AG08395 (cell line): ENCODE results near the gene LRRC53.

Experiments used
- DNase-seq: peaks from one replicate; pipeline ENCODE4 v3.0.0; 2012; ENCODE audit warnings: mixed read lengths, low spot score

LRRC53 gene

DNA sequence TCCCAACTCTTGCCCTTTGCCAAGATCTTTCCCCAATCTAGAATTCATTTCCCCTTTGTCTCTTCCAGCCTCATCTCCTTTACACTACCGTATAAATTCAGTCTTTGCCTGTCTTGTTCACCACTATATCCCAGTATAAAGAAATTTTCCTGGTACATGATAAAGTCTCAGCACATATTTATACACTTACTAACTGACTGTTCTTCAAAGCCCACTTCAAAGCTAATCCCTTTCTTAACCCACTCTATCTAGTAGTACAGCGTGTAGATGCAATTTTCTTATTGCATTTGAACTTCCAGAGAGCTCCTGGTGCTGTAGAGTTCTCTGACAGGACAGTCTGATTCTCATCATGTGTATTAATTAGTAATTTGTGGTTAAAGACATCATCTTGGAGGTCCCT, 78.1 kb downstream of the LRRC53 start:
- DNase-seq = no peak

DNA sequence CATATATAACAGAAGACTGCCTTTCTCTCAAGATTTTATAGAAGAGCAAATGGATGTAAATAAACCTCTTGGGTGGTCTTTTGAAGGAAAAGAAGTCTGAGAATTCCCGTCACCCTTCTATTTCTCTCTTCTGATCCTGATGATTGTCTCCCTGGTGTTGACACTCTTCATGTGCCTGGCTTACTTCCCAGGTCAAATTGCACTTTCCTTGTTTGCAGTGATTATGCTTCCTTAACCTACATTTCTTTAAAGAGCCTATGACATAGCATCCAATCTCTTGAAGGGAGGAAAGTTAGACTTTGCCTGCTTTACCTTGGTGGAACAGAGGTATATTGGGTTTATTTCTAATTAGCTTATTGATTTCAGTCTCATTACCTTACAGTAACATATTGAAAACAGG, 80.1 kb downstream of the LRRC53 start:
- DNase-seq = no peak

DNA sequence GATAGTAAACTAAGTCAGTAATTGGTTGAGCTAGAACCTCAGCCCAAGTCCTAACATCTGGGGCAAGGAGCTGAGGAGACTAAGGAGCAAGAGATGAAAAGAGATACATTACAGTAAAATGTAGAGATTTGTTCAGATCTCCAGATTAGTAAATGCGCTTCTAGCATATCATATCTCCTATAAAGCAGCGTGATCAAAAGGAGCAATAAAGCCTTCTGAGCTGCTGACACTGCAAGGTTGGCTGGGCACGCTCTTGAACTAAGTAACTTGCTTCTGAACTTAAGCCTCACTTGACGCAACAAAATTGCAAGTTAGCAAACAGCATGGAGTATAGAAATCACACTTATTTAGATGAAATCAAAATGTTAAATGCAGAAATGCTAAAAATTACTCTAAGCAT, 80.9 kb downstream of the LRRC53 start:
- DNase-seq = no peak

DNA sequence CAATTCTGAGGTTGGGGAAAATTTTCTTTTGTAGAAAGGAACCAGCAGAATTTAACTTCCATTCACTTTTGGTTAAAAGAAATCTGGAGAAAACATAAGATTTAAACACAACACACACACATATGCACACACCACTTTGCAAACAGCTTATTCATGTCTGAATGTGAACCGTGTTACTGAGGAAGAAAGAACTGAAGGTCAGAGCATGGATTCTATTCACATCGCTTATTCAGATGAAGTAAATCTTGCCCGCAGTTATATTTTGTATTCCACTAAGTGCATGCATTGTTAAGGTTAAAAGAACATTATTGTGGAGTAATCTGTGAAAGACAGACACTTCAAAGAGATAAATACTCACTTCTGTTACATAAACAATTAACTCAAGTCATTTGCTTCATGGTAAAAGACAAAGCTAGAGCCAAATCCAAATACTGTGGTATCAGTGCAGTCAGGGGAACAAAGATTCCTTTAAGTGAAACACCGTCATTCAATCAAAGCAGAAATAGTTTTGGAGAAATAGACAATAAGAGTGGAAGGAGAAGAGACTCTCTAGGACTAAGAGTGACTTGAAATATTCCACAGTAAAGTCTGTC, 82.0 kb downstream of the LRRC53 start:
- no peak for DNase-seq

DNA sequence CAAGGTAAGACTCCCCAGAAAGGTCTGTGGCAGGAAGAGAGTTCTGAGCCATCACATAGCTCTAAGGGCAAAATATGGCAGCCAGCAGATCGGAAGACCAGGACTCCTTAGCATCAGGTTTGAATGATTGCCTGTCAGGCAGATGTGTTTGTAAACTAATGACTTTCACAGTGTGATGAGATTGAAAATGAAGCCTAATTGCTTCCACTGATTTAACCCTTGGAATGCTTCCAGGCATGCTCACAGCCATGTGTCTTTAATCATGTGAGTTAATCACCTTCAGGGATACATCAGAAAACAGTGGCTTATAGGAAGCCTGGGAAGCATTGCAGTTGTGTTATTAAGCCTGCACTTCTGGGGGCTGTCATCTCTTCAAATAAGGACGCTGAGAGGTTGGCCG, 82.8 kb downstream of the LRRC53 start:
- no peak for DNase-seq

DNA sequence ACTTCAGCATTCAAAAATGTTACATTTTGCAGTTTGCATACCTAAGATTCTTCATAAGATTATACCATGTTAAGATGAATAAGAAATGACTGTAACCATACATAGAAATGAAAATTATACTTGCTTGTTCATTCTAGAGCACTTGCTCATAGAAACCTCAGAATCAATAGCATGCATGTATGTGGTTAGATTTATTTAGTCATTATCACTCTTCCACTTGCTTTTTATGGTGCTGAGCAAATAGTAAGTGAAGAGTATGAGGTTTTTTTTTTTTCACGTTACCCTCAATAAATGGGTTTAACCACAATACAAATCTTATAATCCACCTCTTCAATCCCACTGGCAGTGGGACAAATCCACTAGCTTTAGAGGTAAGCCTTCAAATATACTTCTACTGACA, 84.7 kb downstream of the LRRC53 start:
- no peak for DNase-seq

DNA sequence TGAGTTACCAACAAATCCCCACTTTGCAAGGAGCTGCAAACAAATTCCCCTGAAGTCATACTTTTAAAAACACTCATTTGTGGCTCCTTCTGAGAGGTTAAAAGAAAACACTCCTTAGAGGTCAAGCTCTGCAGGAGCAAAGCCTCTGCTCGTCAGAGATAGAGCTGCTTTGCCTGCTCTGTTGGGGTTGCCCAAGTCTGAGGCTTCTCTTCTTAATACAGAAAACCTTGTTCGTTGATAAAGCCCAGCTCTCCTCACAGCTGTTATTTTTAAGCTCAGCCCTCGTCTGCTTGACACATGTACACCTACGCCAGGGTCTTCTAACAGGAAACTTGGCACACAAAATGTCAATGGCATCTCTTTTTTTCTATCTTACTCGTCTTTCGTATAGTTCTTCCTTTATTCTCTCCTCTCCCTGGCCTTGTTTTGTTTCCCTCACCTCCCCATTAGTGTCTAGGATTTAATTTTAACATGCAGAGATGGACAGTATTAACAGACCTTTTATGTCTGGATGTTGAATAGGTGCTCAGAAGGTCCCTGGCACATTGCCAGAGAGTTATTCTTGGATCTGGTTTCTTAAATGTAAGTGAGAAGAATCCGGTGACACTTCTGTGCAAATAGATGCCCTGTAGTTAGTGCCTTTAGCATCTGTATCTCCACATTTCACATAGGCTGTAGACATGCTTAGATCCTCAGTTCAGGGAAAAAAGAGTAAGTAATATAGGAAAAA, 86.0 kb downstream of the LRRC53 start:
- no peak for DNase-seq

DNA sequence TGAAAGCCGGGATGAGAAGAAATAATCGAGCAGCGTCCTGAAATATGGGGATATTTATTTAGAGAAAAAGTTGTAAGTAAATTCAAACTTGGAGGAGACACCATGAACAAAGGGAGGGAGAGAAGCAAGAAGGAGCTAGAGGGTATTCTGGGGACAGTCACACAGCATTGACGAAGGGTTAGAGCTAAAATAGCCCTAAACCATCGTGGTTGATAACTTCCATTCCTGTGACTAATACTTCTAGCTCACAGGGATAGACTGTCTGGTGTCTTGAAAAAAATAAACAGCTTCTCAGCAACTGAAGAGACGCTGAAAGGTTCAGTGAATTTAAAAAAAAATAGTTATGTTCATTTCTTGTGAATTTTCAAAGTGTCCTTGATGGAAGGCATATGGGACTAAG, 86.7 kb downstream of the LRRC53 start:
- DNase-seq = no peak

DNA sequence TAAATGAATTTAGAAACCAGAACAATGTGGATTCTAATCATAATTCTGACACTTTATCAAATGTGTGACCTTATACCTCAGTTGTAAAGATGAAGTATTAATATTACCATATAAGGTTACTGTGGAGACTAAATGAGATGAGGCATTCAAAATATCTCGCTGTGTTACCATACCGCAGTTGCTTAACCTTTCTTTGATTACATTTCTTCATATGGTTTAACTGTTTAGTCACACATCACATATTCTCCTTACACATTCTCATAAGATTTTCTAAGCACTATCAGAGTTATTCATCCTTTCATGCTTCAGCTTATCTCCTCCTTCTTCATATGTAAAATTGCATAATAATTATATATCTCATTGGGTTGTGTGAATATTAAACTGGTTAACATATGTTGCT, 88.9 kb downstream of the LRRC53 start:
- no peak for DNase-seq

DNA sequence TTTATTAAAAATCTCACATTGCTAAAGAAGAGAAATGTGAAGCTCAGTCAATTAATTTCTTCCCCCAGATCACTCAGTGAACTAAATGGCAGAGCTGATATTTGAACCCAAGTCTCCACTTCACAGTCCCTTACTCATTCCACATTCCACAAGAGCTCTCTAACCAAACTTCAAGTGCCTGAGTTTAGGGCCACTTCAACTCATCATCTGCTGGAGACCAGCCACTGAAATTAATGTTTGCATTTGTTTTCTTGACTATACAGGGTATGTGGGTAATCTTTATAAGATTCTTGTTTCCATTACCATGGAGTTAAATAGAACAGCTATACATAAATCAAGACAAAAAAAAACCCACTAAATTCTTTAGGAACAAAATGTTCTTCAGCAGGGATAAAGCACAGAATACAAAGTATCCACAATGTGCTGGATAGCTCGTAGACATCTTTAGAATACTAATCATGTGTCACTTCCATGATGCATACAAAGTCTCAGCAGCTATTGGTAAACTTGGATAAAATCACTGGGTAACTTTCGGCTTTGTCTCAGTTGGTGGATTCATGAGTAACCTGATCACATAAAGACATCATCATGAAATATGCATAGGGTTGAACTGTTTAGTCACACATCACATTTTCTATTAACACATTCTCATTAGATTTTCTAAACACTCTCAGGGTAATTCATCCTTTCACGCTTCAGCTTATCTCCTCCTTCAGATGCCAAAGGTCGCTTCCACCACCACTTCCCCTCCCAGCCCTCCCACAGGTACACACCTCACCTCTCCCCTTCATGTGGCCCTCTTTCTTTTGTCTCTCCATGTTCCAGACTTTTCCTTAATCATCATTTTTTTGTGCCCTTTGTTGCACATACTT, 89.8 kb downstream of the LRRC53 start:
- no peak for DNase-seq

DNA sequence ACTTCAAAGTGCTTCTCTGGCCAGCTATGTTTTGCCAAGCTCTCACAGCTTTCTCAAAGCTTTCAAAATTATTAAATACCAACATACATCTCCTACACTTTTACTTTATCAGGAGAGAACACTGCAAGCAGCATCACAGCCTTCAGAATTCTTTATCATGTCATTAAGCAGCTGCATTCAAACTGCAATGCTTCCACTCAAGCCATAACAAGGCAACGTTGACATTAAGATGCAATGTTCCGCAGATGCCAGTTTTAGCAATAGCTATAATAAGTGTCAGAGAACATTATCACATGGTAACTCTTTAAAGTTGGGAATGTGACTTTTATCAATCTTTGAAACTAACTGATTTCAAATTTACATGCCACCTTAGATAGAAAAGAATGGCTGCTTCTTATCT, 91.9 kb downstream of the LRRC53 start:
- no peak for DNase-seq
